Stimulated activated CD8-positive, alpha-beta memory T cell treated with anti-CD3 and anti-CD28 coated beads, Interleukin-12 subunit alpha, Interleukin-12 subunit beta, amount 100 ng/mL, for 1 hour (primary cell): ENCODE measurements around the gene TCF25.
A peak's percentile ranks its signal among the peaks of the same experiment; 100 is the strongest.
"Not testable (repeated sequence)": the region's sequence is repeated elsewhere in the genome, so short reads cannot be mapped to it uniquely, and the experiment has no call there.

Experiments
- DNase-seq: peaks from one replicate; pipeline ENCODE4 v3.0.0-alpha.2; 2020; ENCODE audit warnings: low read depth

Gene TCF25

GRCh38 chr16:89845417-89845816 is 28.0 kb upstream of the TCF25 start:
- DNase-seq: no peak

- DNase-seq: no peak
Measured at GRCh38 chr16:89847051-89847939, 26.1 kb upstream of the TCF25 start.

GRCh38 chr16:89847940-89848297 is 25.5 kb upstream of the TCF25 start:
- no peak for DNase-seq

GRCh38 chr16:89848974-89849373 is 24.4 kb upstream of the TCF25 start:
- no peak for DNase-seq

GRCh38 chr16:89853306-89853993 is 19.9 kb upstream of the TCF25 start:
- DNase-seq: no peak

- DNase-seq: no peak
Measured at GRCh38 chr16:89855301-89855945, 18.0 kb upstream of the TCF25 start.

GRCh38 chr16:89855986-89856385 is 17.4 kb upstream of the TCF25 start:
- no peak for DNase-seq

GRCh38 chr16:89858973-89859614 is 14.3 kb upstream of the TCF25 start:
- no peak for DNase-seq

- no peak for DNase-seq
Measured at GRCh38 chr16:89859615-89860007, 13.8 kb upstream of the TCF25 start.

GRCh38 chr16:89860747-89861304 is 12.6 kb upstream of the TCF25 start:
- peak; percentile 49 for DNase-seq

- DNase-seq: no peak
Measured at GRCh38 chr16:89861648-89862047, 11.7 kb upstream of the TCF25 start.

GRCh38 chr16:89862732-89863131 is 10.7 kb upstream of the TCF25 start:
- DNase-seq: no peak

- no peak for DNase-seq
Measured at GRCh38 chr16:89863741-89864526, 9.5 kb upstream of the TCF25 start.

GRCh38 chr16:89864527-89864820 is 8.9 kb upstream of the TCF25 start:
- no peak for DNase-seq

- DNase-seq: no peak
Measured at GRCh38 chr16:89867918-89868317, 5.5 kb upstream of the TCF25 start.

GRCh38 chr16:89869911-89870310 is 3.5 kb upstream of the TCF25 start:
- no peak for DNase-seq

- no peak for DNase-seq
Measured at GRCh38 chr16:89870440-89870839, 3.0 kb upstream of the TCF25 start.

GRCh38 chr16:89871895-89872294 is 1.5 kb upstream of the TCF25 start:
- DNase-seq: no peak

GRCh38 chr16:89873972-89874689 is 739 bp downstream of the TCF25 start:
- DNase-seq: peak; percentile 91

- DNase-seq: not testable (repeated sequence)
Measured at GRCh38 chr16:89879123-89879522, 5.7 kb downstream of the TCF25 start.
